Stimulated activated naive B cell treated with anti-CD40 and anti-IgM and Interleukin-4, amounts not matched to agents 10 μg/mL and 1 μg/mL and 100 μg/mL, for 72 hours (primary cell): ENCODE measurements around the gene RGCC.
A peak's percentile ranks its signal among the peaks of the same experiment; 100 is the strongest.
"Not testable (repeated sequence)": the region's sequence is repeated elsewhere in the genome, so short reads cannot be mapped to it uniquely, and the experiment has no call there.

Source experiments
- ATAC-seq, 2 donors: fragments of 150-1000 bp; cut with Tn5 transposase; replicated peaks; 2 replicates each; pipeline ENCODE4 v1.10.0; 2021; ENCODE audit warnings: moderate library complexity in 1 of 2
- DNase-seq: peaks from one replicate; pipeline ENCODE4 v3.0.0; 2021
- H3K27ac Mint-ChIP-seq: one replicate; pipeline ENCODE4 v1.8.0; 2022; ENCODE audit warnings: mild to moderate bottlenecking, mixed read lengths
- H3K27me3 Mint-ChIP-seq, 2 donors: one replicate each; pipeline ENCODE4 v1.8.0; 2022; ENCODE audit warnings: mixed read lengths in 2 of 2
- H3K36me3 Mint-ChIP-seq, 2 donors: one replicate each; pipeline ENCODE4 v1.8.0; 2022; ENCODE audit warnings: mixed read lengths in 2 of 2, mild to moderate bottlenecking in 1 of 2
- H3K4me1 Mint-ChIP-seq, 2 donors: one replicate each; pipeline ENCODE4 v1.8.0; 2022; ENCODE audit warnings: mixed read lengths in 2 of 2, mild to moderate bottlenecking in 1 of 2
- H3K4me3 Mint-ChIP-seq, 2 donors: one replicate each; pipeline ENCODE4 v1.8.0; 2022; ENCODE audit warnings: mild to moderate bottlenecking in 2 of 2, mixed read lengths in 2 of 2, moderate library complexity in 1 of 2
- H3K9me3 Mint-ChIP-seq, 2 donors: one replicate each; pipeline ENCODE4 v1.8.0; 2022; ENCODE audit warnings: mixed read lengths in 2 of 2, mild to moderate bottlenecking in 1 of 2

Gene RGCC

DNA sequence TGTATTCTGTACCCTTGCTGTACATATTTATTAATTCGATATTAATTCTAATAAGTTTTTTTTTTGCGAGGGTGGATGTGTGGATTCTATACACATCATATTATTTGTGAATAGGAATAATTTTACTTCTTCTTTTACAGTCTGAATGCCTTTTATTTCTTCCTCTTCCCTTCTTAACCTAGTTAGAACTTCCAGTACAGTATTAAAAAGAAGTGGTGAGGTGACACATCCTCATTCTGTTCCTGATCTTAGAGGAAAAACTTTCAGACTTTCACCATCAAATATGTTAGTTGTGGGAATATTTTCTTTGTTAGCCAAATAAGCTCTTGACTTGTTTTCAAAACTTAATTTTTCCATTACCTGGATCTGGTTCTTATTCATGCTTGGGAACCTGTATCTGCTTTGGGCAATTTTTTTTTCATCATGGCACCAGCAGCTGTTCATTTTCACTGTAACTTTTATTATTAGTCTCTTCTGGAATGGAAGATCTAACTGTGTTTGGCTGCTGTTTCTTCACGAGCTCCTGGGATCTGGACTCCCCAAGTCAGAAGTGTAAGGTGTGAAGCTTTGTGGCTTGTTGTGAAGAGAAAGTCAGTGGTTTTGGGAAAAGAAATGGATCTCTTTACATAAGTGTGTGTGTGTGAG, 33.1 kb downstream of the RGCC start:
- no peak for ATAC-seq
- peak overlapping the region; percentile 53 for H3K27ac Mint-ChIP-seq
- H3K4me1 Mint-ChIP-seq, result peaks cover 30 to 42% of the 10 kb centered on the region in 2 donors
- no peak for DNase-seq
- peaks cover 2 to 6% of the 10 kb centered on the region in 2 donors for H3K36me3 Mint-ChIP-seq
- peaks cover 7 to 18% of the 10 kb centered on the region in 2 donors for H3K9me3 Mint-ChIP-seq
- peaks cover 0 to 9% of the 10 kb centered on the region in 2 donors for H3K27me3 Mint-ChIP-seq
- H3K4me3 Mint-ChIP-seq, result no peak overlapping the region

DNA sequence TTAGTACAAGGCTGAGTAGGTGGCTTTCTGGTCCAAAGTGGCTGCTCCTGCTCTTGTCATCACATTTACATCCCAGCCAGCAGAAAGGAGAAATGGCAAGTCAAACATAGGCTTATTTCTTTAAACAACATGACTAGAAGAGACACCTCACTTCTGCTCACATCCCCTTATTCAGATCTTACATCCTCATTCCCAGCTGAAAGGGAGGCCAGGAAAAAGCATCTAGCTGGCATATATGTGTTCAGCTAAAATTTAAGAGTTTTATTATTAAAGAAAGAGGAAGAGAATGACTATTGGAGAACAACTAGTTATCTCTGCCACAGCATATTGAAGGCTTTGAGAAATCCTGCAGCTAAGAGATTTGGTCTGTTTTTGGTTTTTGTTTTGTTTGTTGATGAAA, 34.1 kb downstream of the RGCC start:
- Mint-ChIP-seq H3K4me1 (peaks cover 34 to 50% of the 10 kb centered on the region in 2 donors), H3K27ac (no peak overlapping the region), H3K4me3 (no peak overlapping the region), H3K9me3 (peaks cover 2 to 10% of the 10 kb centered on the region in 2 donors), H3K36me3 (peaks cover 2 to 6% of the 10 kb centered on the region in 2 donors), H3K27me3 (peaks cover 0 to 9% of the 10 kb centered on the region in 2 donors)
- DNase-seq (no peak), ATAC-seq (peak in 1 of 2 donors; percentile 3)

DNA sequence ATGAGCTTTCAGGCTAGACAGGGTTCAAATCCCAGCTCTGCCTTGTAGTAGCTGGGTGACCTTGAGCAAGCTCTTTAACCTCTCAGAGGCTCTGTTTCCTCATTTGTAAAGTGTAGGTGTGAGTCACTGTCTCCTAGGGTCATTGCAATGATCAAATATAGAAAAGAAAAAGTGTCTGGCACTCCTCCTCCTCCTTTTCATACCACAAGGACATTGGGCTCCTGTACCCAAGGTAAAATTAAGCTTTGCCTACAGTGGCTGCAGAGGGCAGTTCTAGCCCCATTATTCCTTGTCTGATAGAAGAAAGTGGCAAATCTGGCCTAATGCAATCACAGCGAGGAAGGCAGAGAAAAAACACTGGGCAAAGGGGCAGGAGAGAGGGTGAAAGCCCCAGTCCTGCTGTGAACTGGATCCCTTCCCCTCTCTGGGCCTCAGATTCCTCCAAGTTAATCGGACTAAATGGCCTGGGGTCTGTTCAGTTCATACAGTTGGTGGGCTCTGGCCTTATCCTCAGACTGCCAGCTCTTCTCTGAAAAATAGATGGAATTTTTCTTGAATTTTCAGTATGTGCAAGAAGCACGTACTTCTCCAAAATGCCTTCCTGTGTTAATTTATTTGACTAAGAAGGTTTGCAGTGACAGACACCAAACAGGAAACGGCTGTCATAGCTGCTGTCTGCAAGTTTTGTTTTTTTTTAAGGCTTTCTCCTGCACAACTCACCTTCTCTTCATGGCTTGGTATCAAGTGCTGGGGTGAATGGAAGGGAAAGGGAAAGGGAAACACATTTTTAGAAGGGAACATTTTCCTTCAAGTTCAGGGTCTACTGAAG, 35.3 kb downstream of the RGCC start:
- peaks cover 0 to 14% of the 10 kb centered on the region in 2 donors for H3K27me3 Mint-ChIP-seq
- peaks cover 2 to 3% of the 10 kb centered on the region in 2 donors for H3K36me3 Mint-ChIP-seq
- no peak for DNase-seq
- H3K4me1 Mint-ChIP-seq, result peaks cover 37 to 60% of the 10 kb centered on the region in 2 donors
- peak overlapping the region; percentile 13 to 28 for H3K4me3 Mint-ChIP-seq
- peaks cover 2 to 4% of the 10 kb centered on the region in 2 donors for H3K9me3 Mint-ChIP-seq
- peak overlapping the region; percentile 77 for H3K27ac Mint-ChIP-seq
- peak; percentile 89 to 92 for ATAC-seq

DNA sequence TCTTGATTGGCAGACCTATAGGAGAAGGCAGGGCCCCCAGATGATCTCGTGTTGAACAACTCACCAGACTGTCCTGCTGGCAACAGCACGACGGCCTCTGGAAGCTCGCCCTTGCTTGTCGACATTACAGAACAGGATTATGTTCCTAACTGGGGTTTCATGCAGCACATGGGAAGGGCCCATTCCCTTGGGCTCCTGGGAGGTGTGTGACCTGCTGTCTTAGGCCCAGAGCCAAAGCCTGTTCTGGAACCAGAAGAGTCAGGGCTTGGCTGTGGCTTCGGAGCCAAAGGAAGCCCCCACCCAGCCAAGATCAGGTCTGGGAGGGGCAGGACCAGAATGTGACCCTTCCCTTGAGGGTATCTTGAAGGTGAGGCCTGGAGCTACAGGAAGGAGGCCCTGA, 36.9 kb downstream of the RGCC start:
- Mint-ChIP-seq H3K4me3 (no peak overlapping the region), H3K27ac (peak overlapping the region; percentile 53), H3K4me1 (peaks cover 45 to 72% of the 10 kb centered on the region in 2 donors), H3K9me3 (peaks cover 2 to 4% of the 10 kb centered on the region in 2 donors), H3K27me3 (peaks cover 0 to 14% of the 10 kb centered on the region in 2 donors), H3K36me3 (peaks cover 2 to 3% of the 10 kb centered on the region in 2 donors)
- no peak for DNase-seq
- no peak for ATAC-seq

DNA sequence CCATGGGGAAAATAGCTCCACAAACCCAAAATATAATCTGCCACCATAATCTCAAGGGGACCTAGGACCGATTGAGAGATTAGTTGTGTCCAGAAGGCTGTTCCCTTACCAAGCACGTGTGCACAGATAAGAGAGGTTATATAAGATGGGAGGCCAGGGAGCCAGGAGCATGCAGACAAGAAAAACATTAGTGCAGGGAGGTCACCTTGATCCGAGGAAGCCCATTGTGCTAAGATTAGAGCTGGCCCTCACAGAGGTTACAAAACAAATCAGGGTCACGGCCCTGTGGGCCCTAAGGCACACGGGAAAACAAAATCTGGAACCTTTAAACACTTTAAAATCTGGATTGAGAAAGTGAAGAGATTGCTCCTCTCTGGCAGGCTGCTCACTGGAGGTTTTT, 37.7 kb downstream of the RGCC start:
- no peak for DNase-seq
- no peak overlapping the region for H3K27ac Mint-ChIP-seq
- no peak for ATAC-seq
- peaks cover 52 to 80% of the 10 kb centered on the region in 2 donors for H3K4me1 Mint-ChIP-seq
- peaks cover 2 to 3% of the 10 kb centered on the region in 2 donors for H3K36me3 Mint-ChIP-seq
- H3K4me3 Mint-ChIP-seq, result no peak overlapping the region
- H3K9me3 Mint-ChIP-seq, result peaks cover 2 to 4% of the 10 kb centered on the region in 2 donors
- H3K27me3 Mint-ChIP-seq, result peaks cover 0 to 14% of the 10 kb centered on the region in 2 donors

DNA sequence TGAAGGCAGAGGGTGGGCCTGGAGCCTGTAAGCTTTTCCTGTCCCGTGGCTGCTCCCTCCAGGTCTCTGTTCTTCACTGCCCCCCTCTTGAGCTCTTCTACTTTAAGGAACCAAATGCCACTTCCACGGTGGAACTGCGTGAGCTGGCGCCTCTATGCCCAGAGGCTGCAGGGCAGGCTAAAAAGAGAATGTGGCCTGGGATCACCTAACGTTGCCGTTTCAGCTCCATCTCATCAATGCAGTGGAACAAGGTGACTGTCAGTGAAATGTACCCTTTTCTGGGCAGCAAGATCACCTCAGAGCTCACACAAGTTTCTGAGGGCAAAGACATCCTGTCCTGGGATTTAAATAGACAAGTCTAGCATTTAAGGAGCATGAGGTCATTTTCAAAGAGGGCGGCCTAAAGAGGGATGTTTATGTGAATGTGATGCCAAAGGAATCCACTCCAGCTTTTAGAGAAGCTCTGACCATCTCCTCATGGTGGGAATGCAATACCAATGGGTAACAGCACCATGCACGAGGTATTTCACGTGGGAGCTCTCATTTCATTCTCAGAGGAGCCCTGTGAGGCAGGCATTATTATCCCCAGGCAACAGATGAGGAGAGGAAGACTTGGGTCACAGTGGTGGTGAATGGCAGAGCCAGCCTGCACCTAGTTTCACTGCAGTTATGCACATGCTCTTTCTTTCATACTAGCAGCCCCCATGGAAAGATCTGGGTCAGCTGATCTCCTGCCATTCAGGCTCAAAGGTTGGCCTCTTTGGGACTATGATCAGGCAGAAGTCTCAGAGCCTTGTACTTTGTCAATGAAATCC, 39.3 kb downstream of the RGCC start:
- no peak for ATAC-seq
- no peak overlapping the region for H3K4me3 Mint-ChIP-seq
- peaks cover 0 to 14% of the 10 kb centered on the region in 2 donors for H3K27me3 Mint-ChIP-seq
- peaks cover 61 to 86% of the 10 kb centered on the region in 2 donors for H3K4me1 Mint-ChIP-seq
- H3K36me3 Mint-ChIP-seq, result no peaks in the 10 kb centered on the region
- no peaks in the 10 kb centered on the region for H3K9me3 Mint-ChIP-seq
- DNase-seq, result no peak
- H3K27ac Mint-ChIP-seq, result no peak overlapping the region

DNA sequence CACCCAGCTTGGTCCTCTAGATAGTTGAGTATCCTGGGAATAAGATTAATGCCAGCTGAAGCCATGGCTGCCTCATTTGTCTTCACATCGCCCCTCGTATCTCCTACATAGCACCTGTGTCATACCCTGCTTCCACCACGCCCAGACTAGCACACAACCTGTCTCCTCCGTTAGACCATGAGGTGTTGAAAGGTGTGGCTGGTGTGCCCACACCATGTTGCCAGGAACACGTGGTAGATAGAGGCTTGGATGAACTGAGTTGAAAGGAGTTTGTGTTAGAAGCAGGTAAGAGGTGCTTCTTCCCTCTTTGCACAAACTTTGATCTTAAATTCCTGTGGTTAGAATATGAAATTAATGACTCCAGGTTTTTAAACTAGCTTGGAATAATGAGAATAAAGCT, 40.1 kb downstream of the RGCC start:
- H3K4me1 Mint-ChIP-seq, result peaks cover 61 to 86% of the 10 kb centered on the region in 2 donors
- peaks cover 0 to 14% of the 10 kb centered on the region in 2 donors for H3K27me3 Mint-ChIP-seq
- H3K36me3 Mint-ChIP-seq, result no peaks in the 10 kb centered on the region
- peak overlapping the region; percentile 47 for H3K27ac Mint-ChIP-seq
- DNase-seq (no peak), ATAC-seq (no peak)
- H3K4me3 Mint-ChIP-seq, result no peak overlapping the region
- no peaks in the 10 kb centered on the region for H3K9me3 Mint-ChIP-seq

DNA sequence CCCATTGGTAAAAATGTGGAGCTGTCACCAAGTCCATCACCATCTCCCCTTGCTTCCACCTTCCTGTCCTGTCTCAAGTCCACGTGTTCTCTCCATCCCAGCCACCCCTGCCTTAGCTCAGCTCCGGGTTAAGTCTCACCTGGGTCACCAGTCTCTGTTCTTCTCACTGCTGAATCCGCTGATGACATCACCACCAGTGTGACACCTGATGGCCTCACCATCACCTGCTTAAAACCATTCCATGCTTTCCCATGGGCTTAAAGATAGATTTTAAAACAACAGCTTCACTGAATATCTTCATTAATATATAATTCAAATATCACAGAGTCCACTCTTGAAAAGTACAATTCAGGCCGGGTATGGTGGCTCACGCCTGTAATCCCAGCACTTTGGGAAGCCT, 42.1 kb downstream of the RGCC start:
- DNase-seq, result no peak
- Mint-ChIP-seq H3K9me3 (peaks cover 7 to 9% of the 10 kb centered on the region in 2 donors), H3K27ac (peak overlapping the region; percentile 3), H3K4me1 (peaks cover 57 to 79% of the 10 kb centered on the region in 2 donors), H3K36me3 (peaks cover 9% of the 10 kb centered on the region in 2 donors), H3K4me3 (no peak overlapping the region), H3K27me3 (peaks cover 0 to 12% of the 10 kb centered on the region in 2 donors)
- ATAC-seq, result no peak

DNA sequence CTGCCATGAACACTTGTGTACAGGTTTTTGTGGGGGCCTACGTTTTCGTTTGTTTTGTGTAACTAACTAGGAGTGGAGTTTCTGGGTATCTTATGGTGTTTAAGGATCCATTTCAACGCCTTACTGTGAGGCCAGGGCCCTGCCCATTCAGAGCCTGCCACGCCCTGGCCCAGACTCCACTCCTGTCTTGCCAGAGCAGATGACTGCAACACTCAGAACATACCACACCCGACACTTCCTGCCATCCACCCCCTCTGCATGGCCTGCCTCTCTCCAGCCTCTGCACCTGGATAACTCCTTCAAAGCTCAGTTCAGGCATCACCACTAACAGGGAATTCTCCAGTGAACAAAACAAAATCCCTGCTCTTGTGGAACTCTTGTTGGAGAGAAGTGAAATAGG, 43.2 kb downstream of the RGCC start:
- Mint-ChIP-seq H3K4me3 (no peak overlapping the region), H3K36me3 (peaks cover 9 to 18% of the 10 kb centered on the region in 2 donors), H3K27me3 (peaks cover 0 to 5% of the 10 kb centered on the region in 2 donors), H3K27ac (no peak overlapping the region), H3K9me3 (peaks cover 14 to 15% of the 10 kb centered on the region in 2 donors), H3K4me1 (peaks cover 58 to 76% of the 10 kb centered on the region in 2 donors)
- ATAC-seq (peak in 1 of 2 donors; percentile 49), DNase-seq (no peak)

DNA sequence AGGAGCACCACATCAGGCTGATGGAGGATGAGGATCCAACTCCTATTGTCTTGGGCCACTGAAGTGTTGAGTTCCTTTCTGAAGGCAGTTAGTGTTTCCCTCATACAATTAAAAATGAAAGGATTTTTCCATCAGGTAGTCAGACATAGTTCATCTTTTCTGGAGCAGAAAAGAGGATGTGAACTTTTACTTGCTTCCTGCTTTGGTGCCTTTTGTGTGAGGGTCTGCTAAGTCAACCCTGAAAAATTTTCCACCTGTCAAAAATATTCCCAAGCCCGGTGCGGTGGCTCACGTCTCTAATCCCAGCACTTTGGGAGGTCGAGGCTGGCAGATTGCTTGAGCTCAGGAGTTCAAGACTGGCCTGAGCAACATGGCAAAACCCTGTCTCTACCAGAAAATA, 43.9 kb downstream of the RGCC start:
- Mint-ChIP-seq H3K27ac (no peak overlapping the region), H3K4me1 (peaks cover 58 to 69% of the 10 kb centered on the region in 2 donors), H3K4me3 (no peak overlapping the region), H3K36me3 (peaks cover 9 to 18% of the 10 kb centered on the region in 2 donors), H3K9me3 (peaks cover 14 to 15% of the 10 kb centered on the region in 2 donors), H3K27me3 (peaks cover 0 to 5% of the 10 kb centered on the region in 2 donors)
- ATAC-seq (peak; percentile 28 to 34), DNase-seq (no peak)

DNA sequence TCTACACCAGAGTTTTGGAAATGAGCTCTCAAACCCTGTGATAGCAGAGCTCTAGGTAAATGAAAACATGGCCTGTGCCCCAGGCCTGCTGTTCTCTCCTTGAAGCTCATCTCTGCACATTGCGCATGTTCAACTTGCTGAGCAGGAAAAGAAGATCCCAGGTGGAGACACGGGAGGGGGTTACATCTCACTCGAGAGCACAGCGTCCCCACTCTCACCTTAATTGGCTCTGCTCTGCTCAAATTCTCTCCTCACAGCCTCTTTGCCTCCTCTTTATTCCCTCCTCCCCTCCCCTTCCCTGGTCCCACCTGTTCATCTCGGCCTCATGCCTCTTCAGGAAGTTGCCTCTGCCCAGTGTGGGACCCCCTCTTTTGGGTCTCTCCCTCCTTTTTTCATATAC, 44.7 kb downstream of the RGCC start:
- ATAC-seq (no peak), DNase-seq (no peak)
- peak overlapping the region in 1 of 2 donors; percentile 7 for H3K4me3 Mint-ChIP-seq
- H3K4me1 Mint-ChIP-seq, result peaks cover 56 to 62% of the 10 kb centered on the region in 2 donors
- peaks cover 9 to 18% of the 10 kb centered on the region in 2 donors for H3K36me3 Mint-ChIP-seq
- peaks cover 14 to 15% of the 10 kb centered on the region in 2 donors for H3K9me3 Mint-ChIP-seq
- peaks cover 0 to 5% of the 10 kb centered on the region in 2 donors for H3K27me3 Mint-ChIP-seq
- H3K27ac Mint-ChIP-seq, result no peak overlapping the region

DNA sequence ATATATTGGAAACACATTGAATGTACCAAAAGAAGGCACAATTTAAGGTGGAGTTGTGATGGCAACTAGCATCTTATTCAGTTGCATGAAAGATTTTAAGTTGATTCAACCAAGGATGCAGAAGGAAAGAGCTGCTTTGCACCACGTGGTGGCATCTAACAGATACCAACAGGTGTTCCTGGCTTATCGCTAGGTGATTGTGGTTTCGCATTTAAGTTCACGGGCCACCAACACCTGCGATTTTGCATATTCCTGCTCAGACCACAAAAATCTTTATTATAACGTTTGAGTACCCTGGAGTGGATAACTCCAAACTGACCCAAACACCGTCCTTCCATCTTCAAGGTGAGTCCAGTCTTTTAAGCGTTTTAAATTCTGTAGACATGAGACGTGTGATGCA, 45.3 kb downstream of the RGCC start:
- ATAC-seq (peak; percentile 32 to 68), DNase-seq (no peak)
- Mint-ChIP-seq H3K27me3 (peaks cover 0 to under 1% of the 10 kb centered on the region in 2 donors), H3K27ac (no peak overlapping the region), H3K4me3 (no peak overlapping the region), H3K4me1 (peaks cover 53 to 57% of the 10 kb centered on the region in 2 donors), H3K36me3 (peaks cover 9 to 18% of the 10 kb centered on the region in 2 donors), H3K9me3 (peaks cover 15 to 16% of the 10 kb centered on the region in 2 donors)

DNA sequence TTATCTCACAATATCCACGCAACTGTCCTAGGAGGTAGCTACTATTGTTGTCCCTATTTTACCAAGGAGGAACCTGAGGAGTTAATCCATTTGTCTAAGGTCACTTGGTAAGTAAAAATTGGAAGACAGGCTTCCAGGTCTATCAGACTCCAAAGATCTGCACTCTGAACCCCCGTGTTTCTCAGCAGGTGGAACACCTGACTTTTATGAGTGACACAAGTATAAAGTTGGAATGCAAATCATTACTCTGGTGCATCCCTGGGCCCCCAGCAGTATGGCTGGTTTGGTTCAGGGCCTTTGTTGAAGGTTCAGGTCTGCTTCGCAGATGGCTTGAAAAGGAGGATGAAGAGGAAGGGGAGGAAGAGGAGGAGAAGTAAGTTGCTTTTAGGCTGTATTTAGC, 46.0 kb downstream of the RGCC start:
- Mint-ChIP-seq H3K27me3 (no peaks in the 10 kb centered on the region), H3K9me3 (peaks cover 15 to 16% of the 10 kb centered on the region in 2 donors), H3K4me1 (peaks cover 50 to 51% of the 10 kb centered on the region in 2 donors), H3K4me3 (no peak overlapping the region), H3K36me3 (peaks cover 9 to 18% of the 10 kb centered on the region in 2 donors), H3K27ac (no peak overlapping the region)
- no peak for DNase-seq
- ATAC-seq, result no peak

DNA sequence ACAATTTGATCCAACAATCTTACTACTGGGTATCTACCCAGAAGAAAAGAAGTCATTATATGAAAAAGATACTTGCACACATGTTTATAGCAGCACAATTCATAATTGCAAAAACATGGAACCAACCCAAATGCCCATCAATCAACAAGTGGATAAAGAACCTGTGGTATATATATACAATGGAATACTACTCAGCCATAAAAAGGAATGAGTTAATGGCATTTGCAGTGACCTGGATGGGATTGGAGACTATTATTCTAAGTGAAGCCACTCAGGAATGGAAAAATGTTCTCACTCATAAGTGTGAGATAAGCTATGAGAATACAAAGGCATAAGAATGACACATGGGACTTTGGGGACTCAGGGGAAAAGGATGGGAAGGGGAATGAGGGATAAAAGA, 47.3 kb downstream of the RGCC start:
- Mint-ChIP-seq H3K9me3 (peaks cover 15 to 16% of the 10 kb centered on the region in 2 donors), H3K36me3 (peaks cover 9 to 18% of the 10 kb centered on the region in 2 donors), H3K4me1 (peaks cover 41 to 42% of the 10 kb centered on the region in 2 donors)
- ATAC-seq, H3K27me3 Mint-ChIP-seq, H3K4me3 Mint-ChIP-seq, H3K27ac Mint-ChIP-seq, DNase-seq: not testable (repeated sequence)
